HG03469 (cell line): ENCODE results near the gene TBCB.
"Not testable (repeated sequence)": the region's sequence is repeated elsewhere in the genome, so short reads cannot be mapped to it uniquely, and the experiment has no call there.

Source experiments
- ATAC-seq: cut with Tn5 transposase; IDR thresholded peaks from one replicate; pipeline ENCODE4 v1.9.1; 2021; ENCODE audit warnings: mild to moderate bottlenecking, moderate library complexity, moderate number of reproducible peaks; ENCODE audit not compliant: unreplicated experiment

TBCB gene

GRCh38 chr19:36163813-36164212 lies 48.5 kb downstream of the TBCB start:
- ATAC-seq: no peak

GRCh38 chr19:36169084-36169760 lies 54.0 kb downstream of the TBCB start:
- ATAC-seq: no peak

GRCh38 chr19:36172852-36173251 lies 57.6 kb downstream of the TBCB start:
- no peak for ATAC-seq

GRCh38 chr19:36173846-36174245 lies 58.6 kb downstream of the TBCB start:
- not testable (repeated sequence) for ATAC-seq
